Natural killer cell (primary cell): ENCODE measurements around the gene ZNF775. TPM values are rescaled to one million over a fixed set of nuclear protein-coding genes. Genes with fewer than 3 reads are reported as not detected.

ENCODE experiments used
- ATAC-seq, 3 donors: fragments of 150-1000 bp in 2 of 3; fragments of 200-7000 bp in 1 of 3; cut with Tn5 transposase; 1 replicate in 1 of 3; 2 replicates in 2 of 3; pipeline ENCODE4 v1.10.0; 2021; ENCODE audit warnings: mild to moderate bottlenecking in 2 of 3, moderate library complexity in 2 of 3
- DNase-seq, 2 donors: peaks; one replicate each; pipeline versions ENCODE4 v3.0.0 to v3.0.0-alpha.2; 2013 to 2021; ENCODE audit warnings: mixed read lengths in 1 of 2
- H3K27ac ChIP-seq: one replicate; pipeline ENCODE4 v1.5.1; 2013; ENCODE audit warnings: mild to moderate bottlenecking, low read length
- H3K27me3 ChIP-seq: one replicate; pipeline ENCODE4 v1.6.1; 2013; ENCODE audit warnings: low read length; ENCODE audit not compliant: control insufficient read depth, insufficient read depth
- H3K36me3 ChIP-seq: one replicate; pipeline ENCODE4 v1.6.1; 2013; ENCODE audit warnings: low read length; ENCODE audit not compliant: control insufficient read depth, insufficient read depth
- H3K4me1 ChIP-seq: one replicate; pipeline ENCODE4 v1.6.1; 2013; ENCODE audit warnings: low read length; ENCODE audit not compliant: control insufficient read depth, insufficient read depth
- H3K4me3 ChIP-seq: one replicate; pipeline ENCODE4 v1.5.1; 2013; ENCODE audit warnings: low read length
- H3K9me3 ChIP-seq: one replicate; pipeline ENCODE4 v1.6.1; 2013; ENCODE audit warnings: low read length; ENCODE audit not compliant: control insufficient read depth, insufficient read depth
- H3K27ac Mint-ChIP-seq, 2 donors: one replicate each; pipeline ENCODE4 v1.8.0; 2022; ENCODE audit warnings: mild to moderate bottlenecking in 2 of 2, mixed read lengths in 2 of 2, moderate library complexity in 1 of 2
- H3K27me3 Mint-ChIP-seq, 2 donors: one replicate each; pipeline ENCODE4 v1.8.0; 2022; ENCODE audit warnings: low read depth in 2 of 2, mixed read lengths in 2 of 2
- H3K36me3 Mint-ChIP-seq: one replicate; pipeline ENCODE4 v1.8.0; 2022; ENCODE audit warnings: mixed read lengths
- H3K4me1 Mint-ChIP-seq, 2 donors: one replicate each; pipeline ENCODE4 v1.8.0; 2022; ENCODE audit warnings: mixed read lengths in 2 of 2
- H3K4me3 Mint-ChIP-seq: one replicate; pipeline ENCODE4 v1.8.0; 2022; ENCODE audit warnings: mild to moderate bottlenecking, moderate library complexity, mixed read lengths
- H3K9me3 Mint-ChIP-seq, 2 donors: one replicate each; pipeline ENCODE4 v1.8.0; 2022; ENCODE audit warnings: mixed read lengths in 2 of 2
- CTCF ChIP-seq: fragments of 200-600 bp; IDR thresholded peaks from one replicate; pipeline ENCODE4 v1.8.0; 2022; ENCODE audit warnings: antibody characterized with exemption
- WGBS: methylation state at CpG from one replicate; pipeline ENCODE4 v1.1.7; 2013; ENCODE audit warnings: missing lambda C conversion rate; ENCODE audit not compliant: insufficient coverage; 5-methylcytosine and 5-hydroxymethylcytosine counted together
- intact Hi-C: fragments of 100-400 bp; cut with micrococcal nuclease; formaldehyde crosslinking; loops from one replicate; pipeline ENCODE4 v1.14.2; 2022
- total RNA-seq, 4 donors: library from RNA; stranded (reverse); fragments of 120-200 nt in 1 of 4; gene quantifications; one replicate each; pipeline versions ENCODE4 v1.2.3 to v1.2.4, GENCODE V29; 2013 to 2022

Gene ZNF775
- total RNA-seq, 3 donors from 2014 or later (not counting 1 experiment from before 2014, with no cell fraction given): 1.3 to 2.7 (median 1.6) TPM

GRCh38 chr7:150382844-150383225 lies 3.7 kb downstream of the ZNF775 start:
- 75% methylated on average over 4 of the region's 4 CpGs for WGBS
- DNase-seq (no peak), ATAC-seq (no peak)
- Mint-ChIP-seq H3K4me1 (peaks cover 26% of the 10 kb centered on the region in 2 donors), H3K9me3 (no peaks in the 10 kb centered on the region), H3K4me3 (no peak overlapping the region), H3K36me3 (no peaks in the 10 kb centered on the region), H3K27ac (no peak overlapping the region), H3K27me3 (no peaks in the 10 kb centered on the region)
- intact Hi-C loops: no loop called here
- no peak overlapping the region for H3K27ac ChIP-seq
- peaks cover 23% of the 10 kb centered on the region for H3K4me1 ChIP-seq
- TF ChIP-seq CTCF: no peak
- no peak overlapping the region for H3K4me3 ChIP-seq
- no peaks in the 10 kb centered on the region for H3K9me3 ChIP-seq
- no peaks in the 10 kb centered on the region for H3K27me3 ChIP-seq
- no peaks in the 10 kb centered on the region for H3K36me3 ChIP-seq

- no peak overlapping the region for H3K27ac ChIP-seq
- intact Hi-C loops: no loop called here
These were observed 4.7 kb downstream of the ZNF775 start for GRCh38 chr7:150383710-150384397.

GRCh38 chr7:150384406-150385301 lies 5.5 kb downstream of the ZNF775 start:
- Histone ChIP-seq H3K27me3 (no peaks in the 10 kb centered on the region), H3K4me1 (peaks cover 11% of the 10 kb centered on the region), H3K36me3 (no peaks in the 10 kb centered on the region), H3K4me3 (no peak overlapping the region), H3K9me3 (no peaks in the 10 kb centered on the region), H3K27ac (no peak overlapping the region)
- H3K9me3 Mint-ChIP-seq: no peaks in the 10 kb centered on the region
- no peak overlapping the region for H3K27ac Mint-ChIP-seq
- no peak overlapping the region for H3K4me3 Mint-ChIP-seq
- intact Hi-C loops: no loop called here
- no peak for DNase-seq
- H3K27me3 Mint-ChIP-seq: no peaks in the 10 kb centered on the region
- H3K36me3 Mint-ChIP-seq: no peaks in the 10 kb centered on the region
- peaks cover 16 to 18% of the 10 kb centered on the region in 2 donors for H3K4me1 Mint-ChIP-seq
- 89% methylated on average over 13 of the region's 15 CpGs for WGBS
- no peak for ATAC-seq
- TF ChIP-seq CTCF: no peak

More at GRCh38 chr7:150383710-150384397, 4.7 kb downstream of the ZNF775 start:
- Mint-ChIP-seq H3K27ac (no peak overlapping the region), H3K4me3 (no peak overlapping the region), H3K4me1 (peaks cover 18 to 20% of the 10 kb centered on the region in 2 donors), H3K9me3 (no peaks in the 10 kb centered on the region), H3K27me3 (no peaks in the 10 kb centered on the region), H3K36me3 (no peaks in the 10 kb centered on the region)
- H3K4me3 ChIP-seq: no peak overlapping the region
- peaks cover 13% of the 10 kb centered on the region for H3K4me1 ChIP-seq
- ATAC-seq: no peak
- TF ChIP-seq CTCF: no peak
- no peaks in the 10 kb centered on the region for H3K36me3 ChIP-seq
- H3K9me3 ChIP-seq: no peaks in the 10 kb centered on the region
- WGBS: 89% methylated on average over 22 of the region's 22 CpGs
- DNase-seq: no peak
- no peaks in the 10 kb centered on the region for H3K27me3 ChIP-seq
